ENCODE measurements around the gene BRMS1L. TPM values are rescaled to one million over a fixed set of nuclear protein-coding genes. Genes with fewer than 3 reads are reported as not detected.

The BRMS1L gene
- total and polyA plus RNA-seq, 9 of the 15 experiments (the other 6 are each of a cell fraction or from before 2014, with no cell fraction given), result 1.2 to 4.7 (median 3.3) TPM

GRCh38 chr14:35808638-35809563, 17.2 kb upstream of the BRMS1L start, which contains the start of gene RALGAPA1 (continued):
- TF ChIP-seq ARID4B (CRISPR knock-in tag; IDR thresholded peaks at IDR 0.05), result peak; percentile 28; the same call in 1 of the 2 replicates
- TF ChIP-seq FOXP1 (CRISPR knock-in tag; IDR thresholded peaks at IDR 0.05), result 0 out of 2 replicates have a peak, but pooled peaks have one; percentile 26
- TF ChIP-seq HCFC1 (IDR thresholded peaks at IDR 0.05; ENCODE audit: low read depth, low read length), result 0 out of 2 replicates have a peak, but pooled peaks have one; percentile 5
- TF ChIP-seq RFX1 (IDR thresholded peaks at IDR 0.05), result peak; percentile 95
- TF ChIP-seq NONO (IDR thresholded peaks at IDR 0.05; ENCODE audit: low read depth in 2 of 2, low read length in 1 of 2), result peak in 1 of 2 experiments; percentile 71; a peak in 2 of 4 replicates
- TF ChIP-seq POLR2A (conservative IDR thresholded peaks at IDR 0.05), result peak; percentile 75
- TF ChIP-seq HMGN3 (IDR thresholded peaks at IDR 0.05; ENCODE audit: borderline replicate concordance, extremely low read depth, insufficient read length, low read depth, low read length), result peak; percentile 52
- TF ChIP-seq UBTF (IDR thresholded peaks at IDR 0.05; ENCODE audit: borderline replicate concordance in 1 of 2, low read depth in 2 of 2, low read length in 2 of 2), result peak; percentile 78 to 95; a peak in 2 of 4 replicates
- peak; percentile 26 for TF ChIP-seq E2F8 (IDR thresholded peaks at IDR 0.05; ENCODE audit: low read depth, partially characterized antibody)
- 0 out of 2 replicates have a peak, but pooled peaks have one; percentile 59 for TF ChIP-seq AFF4 (CRISPR knock-in tag; IDR thresholded peaks at IDR 0.05)

Measured in K562 (cell line).